NT2/D1 (cell line): ENCODE measurements around the gene TRPC6.

ENCODE experiments used
- SUZ12 ChIP-seq: IDR thresholded peaks from 2 replicates; pipeline ENCODE4 v1.6.1; 2011; ENCODE audit not compliant: insufficient read length, insufficient read depth; ENCODE audit errors: extremely low read depth
- YY1 ChIP-seq: IDR thresholded peaks from 2 replicates; pipeline ENCODE4 v1.6.1; 2011; ENCODE audit not compliant: insufficient read length, insufficient read depth

DNA sequence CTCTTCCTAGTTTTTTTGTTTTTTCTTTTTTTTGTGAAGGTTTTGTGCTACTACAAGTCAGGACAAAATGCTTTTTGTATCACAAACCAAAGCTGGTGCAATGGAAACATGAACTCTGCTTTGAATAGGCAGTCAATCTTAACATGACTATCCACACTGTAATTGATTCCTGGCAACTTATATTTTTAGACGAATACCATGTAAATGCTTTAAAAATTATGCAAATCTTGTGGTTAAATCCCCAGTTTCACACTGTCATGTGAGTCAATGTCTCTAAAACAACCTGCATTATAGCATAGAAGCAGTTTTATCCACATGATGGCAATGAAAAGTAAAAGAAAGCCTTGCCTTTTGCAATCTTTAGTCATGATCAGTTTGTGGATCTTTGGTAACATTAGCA is 8.9 kb downstream of the TRPC6 start:
- TF ChIP-seq SUZ12, result no peak
- no peak for TF ChIP-seq YY1
